ENCODE results near the gene DDX25.

GRCh38 chr11:125921042-125921441 is 16.7 kb downstream of the DDX25 start:
- no peak for TF ChIP-seq CTCF (IDR thresholded peaks at IDR 0.05)
- no peak for TF ChIP-seq POLR2A (IDR thresholded peaks at IDR 0.05)
